ENCODE measurements around the gene SOX1. TPM values are rescaled to one million over a fixed set of nuclear protein-coding genes. Genes with fewer than 3 reads are reported as not detected.

SOX1 gene
- total RNA-seq, 3 donors from 2014 or later = 0.19 TPM; not detected in 2

DNA sequence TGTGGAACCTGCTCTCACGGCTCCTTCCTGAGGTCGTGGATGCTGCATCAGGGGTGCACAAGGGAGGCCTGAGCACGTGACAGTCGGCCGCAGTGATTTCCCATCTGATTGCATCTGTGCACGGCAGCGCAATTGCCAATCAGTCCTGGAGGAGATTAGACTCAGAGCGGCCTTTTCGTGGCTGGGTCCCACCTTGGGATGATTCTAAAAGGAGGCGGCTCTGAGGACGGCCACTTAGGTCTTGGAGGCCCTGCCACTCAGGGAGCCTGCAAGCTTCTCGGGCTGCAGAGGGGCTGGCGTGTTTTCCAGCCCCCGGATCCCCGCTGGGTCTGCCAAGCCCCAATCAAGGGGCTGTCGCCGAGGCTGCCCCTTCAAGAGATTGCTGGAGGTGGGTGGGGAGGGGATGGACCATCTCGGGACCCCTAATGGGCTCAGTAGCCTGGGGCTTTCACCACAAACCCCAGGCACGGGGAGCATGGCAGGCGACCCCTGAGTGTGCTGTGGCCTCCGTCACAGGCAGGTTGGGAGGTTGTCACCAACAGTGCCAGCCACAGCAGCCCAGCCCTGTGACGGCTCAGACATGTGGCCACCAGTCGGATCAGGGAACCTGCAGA lies 51.6 kb downstream of the SOX1 start:
- no peak overlapping the region for H3K4me3 ChIP-seq
- ATAC-seq = no peak
- intact Hi-C loops (cut with DNase I, micrococcal nuclease) = no loop called here
- H3K9me3 ChIP-seq = no peaks in the 10 kb centered on the region
- DNase-seq = peak in 1 of 3 donors; percentile 19
- no peaks in the 10 kb centered on the region for H3K36me3 ChIP-seq (ENCODE audit: low read depth)
- H3K4me1 ChIP-seq (ENCODE audit: low read depth) = peaks cover 8% of the 10 kb centered on the region
- TF ChIP-seq, protein P1, sequence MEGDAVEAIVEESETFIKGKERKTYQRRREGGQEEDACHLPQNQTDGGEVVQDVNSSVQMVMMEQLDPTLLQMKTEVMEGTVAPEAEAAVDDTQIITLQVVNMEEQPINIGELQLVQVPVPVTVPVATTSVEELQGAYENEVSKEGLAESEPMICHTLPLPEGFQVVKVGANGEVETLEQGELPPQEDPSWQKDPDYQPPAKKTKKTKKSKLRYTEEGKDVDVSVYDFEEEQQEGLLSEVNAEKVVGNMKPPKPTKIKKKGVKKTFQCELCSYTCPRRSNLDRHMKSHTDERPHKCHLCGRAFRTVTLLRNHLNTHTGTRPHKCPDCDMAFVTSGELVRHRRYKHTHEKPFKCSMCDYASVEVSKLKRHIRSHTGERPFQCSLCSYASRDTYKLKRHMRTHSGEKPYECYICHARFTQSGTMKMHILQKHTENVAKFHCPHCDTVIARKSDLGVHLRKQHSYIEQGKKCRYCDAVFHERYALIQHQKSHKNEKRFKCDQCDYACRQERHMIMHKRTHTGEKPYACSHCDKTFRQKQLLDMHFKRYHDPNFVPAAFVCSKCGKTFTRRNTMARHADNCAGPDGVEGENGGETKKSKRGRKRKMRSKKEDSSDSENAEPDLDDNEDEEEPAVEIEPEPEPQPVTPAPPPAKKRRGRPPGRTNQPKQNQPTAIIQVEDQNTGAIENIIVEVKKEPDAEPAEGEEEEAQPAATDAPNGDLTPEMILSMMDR (IDR thresholded peaks at IDR 0.05) = no peak

DNA sequence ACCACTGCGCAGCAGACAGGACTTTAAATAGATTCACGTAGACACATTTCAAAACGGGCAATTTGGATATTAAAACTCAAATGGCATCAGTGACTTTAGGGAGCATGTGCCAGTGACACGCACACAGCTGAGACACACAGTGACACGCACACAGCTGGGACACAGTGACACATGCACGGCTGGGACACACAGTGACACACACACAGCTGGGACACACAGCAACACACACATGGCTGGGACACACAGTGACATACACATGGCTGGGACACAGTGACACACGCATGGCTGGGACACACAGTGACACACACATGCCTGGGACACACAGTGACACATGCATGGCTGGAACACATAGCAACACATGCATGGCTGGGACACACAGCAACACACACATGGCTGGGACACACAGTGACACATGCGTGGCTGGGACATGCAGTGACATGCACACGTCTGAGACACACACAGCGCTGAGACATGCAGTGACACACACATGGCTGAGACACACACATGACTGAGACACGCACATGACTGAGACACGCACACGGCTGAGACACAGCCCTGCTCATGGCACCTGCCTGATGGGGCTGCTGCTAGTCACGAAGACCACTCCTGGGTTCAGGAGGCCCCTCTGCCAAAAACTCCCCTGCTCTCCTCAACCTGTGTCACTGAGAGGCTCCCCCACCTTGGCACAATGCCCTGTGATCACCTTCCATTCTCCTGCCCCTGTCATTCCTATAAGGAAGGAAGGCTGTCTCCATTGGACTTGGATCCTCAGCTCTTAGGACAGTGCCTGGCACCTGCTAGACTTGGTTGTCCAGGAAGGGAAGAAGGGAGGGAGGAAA lies 52.5 kb downstream of the SOX1 start:
- H3K9me3 ChIP-seq = no peaks in the 10 kb centered on the region
- TF ChIP-seq, protein P1 (IDR thresholded peaks at IDR 0.05) = no peak
- H3K4me1 ChIP-seq (ENCODE audit: low read depth) = peaks cover 2% of the 10 kb centered on the region
- no peak overlapping the region for H3K4me3 ChIP-seq
- H3K36me3 ChIP-seq (ENCODE audit: low read depth) = no peaks in the 10 kb centered on the region
- DNase-seq = peak in 1 of 3 donors; percentile 33
- peak; percentile 44 for ATAC-seq
- intact Hi-C loops (cut with DNase I, micrococcal nuclease) = no loop called here

DNA sequence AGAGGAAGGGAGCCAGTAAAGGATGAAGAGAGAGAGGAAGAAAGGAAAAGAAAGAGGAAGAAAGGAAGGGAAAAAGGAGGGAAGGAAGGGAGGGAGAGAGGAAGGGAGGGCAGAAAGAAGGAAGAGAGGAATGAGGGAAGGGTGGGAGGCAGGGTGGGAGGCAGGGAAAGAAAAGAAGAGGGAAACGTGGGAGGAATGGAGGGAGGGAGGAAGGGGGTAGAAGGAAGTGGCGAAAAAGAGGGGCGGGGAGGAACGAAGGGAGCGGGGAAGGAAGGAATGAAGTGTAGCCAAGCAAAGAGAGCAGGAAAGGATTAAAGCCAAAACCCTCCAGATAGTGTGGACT lies 53.1 kb downstream of the SOX1 start:
- DNase-seq = no peak
- Histone ChIP-seq H3K4me1 (ENCODE audit: low read depth) (peaks cover 3% of the 10 kb centered on the region), H3K36me3 (ENCODE audit: low read depth) (no peaks in the 10 kb centered on the region), H3K9me3 (no peaks in the 10 kb centered on the region), H3K4me3 (no peak overlapping the region)
- no peak for ATAC-seq
- TF ChIP-seq, protein P1 (IDR thresholded peaks at IDR 0.05) = no peak
- intact Hi-C loops (cut with DNase I, micrococcal nuclease) = no loop called here

Measured in mucosa of descending colon (tissue), 3 donors.